Panc1 (cell line): ENCODE results near the gene FRG2. TPM values are rescaled to one million over a fixed set of nuclear protein-coding genes. Genes with fewer than 3 reads are reported as not detected.
"Not testable (repeated sequence)": the region's sequence is repeated elsewhere in the genome, so short reads cannot be mapped to it uniquely, and the experiment has no call there.

Experiments
- ATAC-seq: fragments of 200-7000 bp; cut with Tn5 transposase; 2 replicates; pipeline ENCODE4 v1.9.1; 2020; ENCODE audit warnings: mild to moderate bottlenecking, moderate library complexity
- BruUV-seq: library from RNA; stranded (reverse); fragments of 400-500 nt; replicated peaks from 2 replicates; lab custom pipeline; 2021; lab: Mats Ljungman, UMichigan
- CTCF ChIA-PET: fragments of 300-600 bp; sonication (Branson Sonifier 250); formaldehyde crosslinking; loops from one replicate; lab custom pipeline; 2022; ENCODE audit warnings: antibody characterized with exemption; lab: Charles Lee
- POLR2A ChIA-PET: fragments of 300-600 bp; sonication (Branson Sonifier 250); formaldehyde crosslinking; loops from one replicate; lab custom pipeline; 2022; ENCODE audit warnings: antibody characterized with exemption; lab: Charles Lee
- DNase-seq: peaks from one replicate; pipeline ENCODE4 v3.0.0-alpha.2; 2010; ENCODE audit warnings: low read depth, low spot score
- H3K27ac ChIP-seq: 2 replicates; pipeline ENCODE4 v1.5.1; 2011; ENCODE audit warnings: mild to moderate bottlenecking, low read length, inconsistent platforms
- H3K27me3 ChIP-seq: fragments of 200-500 bp; sonication (Bioruptor generic); 2 replicates; pipeline ENCODE4 v1.6.0; 2014; ENCODE audit warnings: low read length, inconsistent platforms; ENCODE audit not compliant: control insufficient read depth, insufficient read depth
- H3K36me3 ChIP-seq: fragments of 200-500 bp; sonication (Bioruptor generic); 2 replicates; pipeline ENCODE4 v1.5.1; 2014; ENCODE audit warnings: inconsistent platforms, mild to moderate bottlenecking, low read length, moderate library complexity; ENCODE audit not compliant: control insufficient read depth, insufficient read depth
- H3K4me1 ChIP-seq: 2 replicates; pipeline ENCODE4 v1.5.1; 2011; ENCODE audit warnings: inconsistent platforms, mild to moderate bottlenecking, low read length, moderate library complexity; ENCODE audit not compliant: control insufficient read depth, insufficient read depth
- H3K4me3 ChIP-seq, 2 experiments: 2 replicates each; pipeline ENCODE4 v1.5.1; 2011 to 2012; ENCODE audit warnings: low read depth in 2 of 2, low read length in 2 of 2, mild to moderate bottlenecking in 2 of 2, inconsistent platforms in 1 of 2, moderate library complexity in 1 of 2
- H3K9me3 ChIP-seq: fragments of 200-500 bp; sonication (Bioruptor generic); 2 replicates; pipeline ENCODE4 v1.5.1; 2014; ENCODE audit warnings: low read depth, mild to moderate bottlenecking, inconsistent platforms, low read length, moderate library complexity; ENCODE audit not compliant: control insufficient read depth, insufficient read depth
- CTCF ChIP-seq: fragments of 450-650 bp; IDR thresholded peaks from 2 replicates; pipeline ENCODE4 v1.5.1; 2017; ENCODE audit warnings: mild to moderate bottlenecking
- POLR2AphosphoS5 ChIP-seq: IDR thresholded peaks from 2 replicates; pipeline ENCODE4 v1.6.1; 2012; ENCODE audit warnings: mild to moderate bottlenecking, low read depth, low read length, moderate library complexity
- REST ChIP-seq, 2 experiments: IDR thresholded peaks; 2 replicates each; pipeline ENCODE4 v1.6.1; 2011 to 2012; ENCODE audit warnings: low read depth in 2 of 2, control low read depth in 1 of 2, low read length in 1 of 2, mild to moderate bottlenecking in 1 of 2, moderate library complexity in 1 of 2; ENCODE audit not compliant: insufficient read depth in 1 of 2
- SIN3A ChIP-seq: IDR thresholded peaks from 2 replicates; pipeline ENCODE4 v1.6.1; 2012; ENCODE audit warnings: low read depth, mild to moderate bottlenecking, low read length, moderate library complexity, borderline replicate concordance; ENCODE audit not compliant: insufficient read depth
- TCF7L2 ChIP-seq: IDR thresholded peaks from 2 replicates; pipeline ENCODE4 v1.6.1; 2011; ENCODE audit warnings: mild to moderate bottlenecking, low read depth, low read length, inconsistent platforms
- in situ Hi-C: cut with HindIII; loops from 2 replicates; pipeline ENCODE4 v1.10.0; 2016; ENCODE audit warnings: low sequenced_read_pairs, low pct_unique_long_range_greater_than_20kb
- intact Hi-C: fragments of 100-400 bp; cut with micrococcal nuclease; formaldehyde crosslinking; loops from one replicate; pipeline ENCODE4 v1.10.0; 2022; ENCODE audit not compliant: unreplicated experiment
- total RNA-seq: library from RNA; stranded (reverse); gene quantifications from one replicate; pipeline ENCODE4 v1.2.1, GENCODE V29; 2021; ENCODE audit not compliant: unreplicated experiment

The FRG2 gene
- total RNA-seq, 1 experiment from 2014 or later = not detected

GRCh38 chr4:189981970-189982369, 45.1 kb downstream of the FRG2 start:
- ATAC-seq = no peak
- in situ Hi-C loops = no loop called here
- no peak for DNase-seq
- intact Hi-C loops = no loop called here
- BruUV-seq = no TSS peak
- TF ChIP-seq REST (IDR thresholded peaks at IDR 0.05; ENCODE audit: insufficient read depth in 1 of 2, low read depth in 2 of 2, low read length in 1 of 2) = no peak
- TF ChIP-seq TCF7L2 = no peak
- TF ChIP-seq POLR2AphosphoS5 = no peak
- TF ChIP-seq SIN3A = no peak
- TF ChIP-seq CTCF = no peak
- Histone ChIP-seq H3K27ac (no peak overlapping the region), H3K9me3 (no peaks in the 10 kb centered on the region), H3K27me3 (no peaks in the 10 kb centered on the region), H3K4me3 (no peak overlapping the region), H3K4me1 (no peaks in the 10 kb centered on the region), H3K36me3 (no peaks in the 10 kb centered on the region)
- CTCF ChIA-PET = no interaction called here
- POLR2A ChIA-PET = no interaction called here

DNA sequence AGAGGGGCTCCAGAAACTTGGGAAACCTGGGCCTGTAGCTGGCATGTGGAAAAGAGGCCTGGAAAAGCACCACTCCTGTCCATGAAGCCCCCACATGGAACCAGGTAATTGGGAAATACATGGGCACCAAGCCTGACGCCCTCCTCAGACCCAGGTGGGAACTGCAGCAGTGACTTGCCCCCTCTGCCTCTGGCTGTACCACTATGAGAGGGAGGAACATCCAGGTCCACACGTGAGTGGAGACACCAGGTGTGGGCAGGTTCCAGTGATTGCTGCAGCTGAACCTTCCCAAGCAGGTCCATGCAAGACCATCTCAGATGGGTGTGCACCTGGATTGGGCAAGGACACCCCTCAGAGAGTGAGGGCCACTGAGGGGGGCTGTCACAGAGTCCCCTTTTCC, 46.8 kb downstream of the FRG2 start:
- H3K27ac ChIP-seq, H3K4me3 ChIP-seq, POLR2A ChIA-PET, H3K36me3 ChIP-seq, H3K4me1 ChIP-seq, DNase-seq, ATAC-seq, in situ Hi-C loops, intact Hi-C loops, BruUV-seq, H3K9me3 ChIP-seq, CTCF ChIA-PET, H3K27me3 ChIP-seq: not testable (repeated sequence)
- peak; percentile 25 for TF ChIP-seq CTCF
